Suppressor macrophage (primary cell): ENCODE measurements around the gene JAM3.

Source experiments
- DNase-seq, 4 experiments: peaks; one replicate each; pipeline ENCODE4 v3.0.0-alpha.2; 2020 to 2022

JAM3 gene

DNA sequence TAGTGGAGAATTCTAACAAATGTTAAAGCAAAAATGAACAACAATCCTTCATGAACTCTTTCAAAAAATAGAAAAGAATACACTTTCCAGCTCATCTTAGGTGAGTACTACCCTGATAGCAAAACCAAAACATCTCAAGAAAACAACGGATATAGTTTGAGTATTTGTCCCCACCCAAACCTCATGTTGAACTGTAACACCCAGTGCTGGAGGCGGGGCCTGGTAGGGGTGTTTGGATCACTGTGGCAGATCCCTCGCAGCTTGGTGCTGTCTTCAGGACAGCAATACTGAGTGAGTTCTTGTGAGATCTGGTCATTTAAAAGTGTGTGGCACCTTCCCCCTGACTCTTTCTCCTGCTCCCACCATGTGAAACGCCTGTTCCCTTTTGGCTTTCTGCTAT, 127.9 kb downstream of the JAM3 start:
- DNase-seq = no peak

- no peak for DNase-seq
Measured at GRCh38 chr11:134199531-134199930, 130.7 kb downstream of the JAM3 start.

- no peak for DNase-seq
Measured at GRCh38 chr11:134200688-134201087, 131.8 kb downstream of the JAM3 start.
